Activated CD4-positive, CD25-positive, alpha-beta regulatory T cell (primary cell): ENCODE results near the gene LDHB.
"Not testable (repeated sequence)": the region's sequence is repeated elsewhere in the genome, so short reads cannot be mapped to it uniquely, and the experiment has no call there.

ENCODE experiments used
- DNase-seq, 4 experiments: peaks; one replicate each; lab custom pipeline; 2025; lab: John Stamatoyannopoulos, UW

Gene LDHB

GRCh38 chr12:21661396-21662093, 3.9 kb upstream of the LDHB start:
- DNase-seq: not testable (repeated sequence)

- DNase-seq: no peak
These were observed 1.7 kb upstream of the LDHB start for GRCh38 chr12:21659383-21659782.

GRCh38 chr12:21656905-21657325, 727 bp downstream of the LDHB start:
- DNase-seq: peak in 1 of 4 experiments; percentile 21

- DNase-seq: no peak
These were observed 2.1 kb downstream of the LDHB start for GRCh38 chr12:21655591-21655990.

- DNase-seq: no peak
These were observed 5.8 kb downstream of the LDHB start for GRCh38 chr12:21651821-21652220.

GRCh38 chr12:21650997-21651396, 6.6 kb downstream of the LDHB start:
- DNase-seq: no peak

- DNase-seq: no peak
These were observed 8.6 kb downstream of the LDHB start for GRCh38 chr12:21649034-21649433.

GRCh38 chr12:21648378-21648777, 9.3 kb downstream of the LDHB start:
- no peak for DNase-seq

- no peak for DNase-seq
These were observed 10.5 kb downstream of the LDHB start for GRCh38 chr12:21647179-21647578.

GRCh38 chr12:21645041-21645500, 12.6 kb downstream of the LDHB start:
- DNase-seq: not testable (repeated sequence)

- no peak for DNase-seq
These were observed 13.1 kb downstream of the LDHB start for GRCh38 chr12:21644516-21644915.

GRCh38 chr12:21643758-21644157, 13.9 kb downstream of the LDHB start:
- no peak for DNase-seq

- DNase-seq: no peak
These were observed 14.8 kb downstream of the LDHB start for GRCh38 chr12:21642707-21643389.

- no peak for DNase-seq
These were observed 19.4 kb downstream of the LDHB start for GRCh38 chr12:21638054-21638891.

GRCh38 chr12:21634245-21634644, 23.4 kb downstream of the LDHB start:
- no peak for DNase-seq

- DNase-seq: no peak
These were observed 26.3 kb downstream of the LDHB start for GRCh38 chr12:21631367-21631766.

GRCh38 chr12:21627924-21628323, 29.7 kb downstream of the LDHB start:
- DNase-seq: no peak

- DNase-seq: no peak
These were observed 39.1 kb downstream of the LDHB start for GRCh38 chr12:21618566-21618965.

- no peak for DNase-seq
These were observed 40.6 kb downstream of the LDHB start for GRCh38 chr12:21617030-21617429.

- DNase-seq: no peak
These were observed 42.2 kb downstream of the LDHB start for GRCh38 chr12:21615431-21615830.

GRCh38 chr12:21614506-21614905, 43.1 kb downstream of the LDHB start:
- no peak for DNase-seq

- no peak for DNase-seq
These were observed 43.7 kb downstream of the LDHB start for GRCh38 chr12:21613931-21614330.

GRCh38 chr12:21608196-21608595, 49.4 kb downstream of the LDHB start:
- no peak for DNase-seq
